ENCODE data around the gene MSI2. TPM values are rescaled to one million over a fixed set of nuclear protein-coding genes. Genes with fewer than 3 reads are reported as not detected.

Gene MSI2
- total and polyA plus RNA-seq, 7 experiments from 2014 or later: 3.3 to 169 (median 125) TPM

- intact Hi-C loops (cut with micrococcal nuclease): no loop called here
- Mint-ChIP-seq H3K9me3 (no peaks in the 10 kb centered on the region), H3K36me3 (peaks cover 10 to 53% (median 23%) of the 10 kb centered on the region in 5 donors), H3K27ac (no peak overlapping the region), H3K4me3 (no peak overlapping the region), H3K4me1 (peaks cover 16 to 46% (median 36%) of the 10 kb centered on the region in 7 donors), H3K27me3 (no peaks in the 10 kb centered on the region)
- H3K27me3 ChIP-seq (ENCODE audit: control insufficient read depth in 2 of 2, insufficient read depth in 2 of 2, low read length in 2 of 2): no peaks in the 10 kb centered on the region
- ATAC-seq (no peak), DNase-seq (no peak)
- peaks cover 0 to 13% (median 0%) of the 10 kb centered on the region in 3 experiments for H3K36me3 ChIP-seq (ENCODE audit: control insufficient read depth in 2 of 3, insufficient read depth in 3 of 3, low read length in 3 of 3)
- CTCF ChIA-PET: no interaction called here
- no peaks in the 10 kb centered on the region for H3K9me3 ChIP-seq (ENCODE audit: control insufficient read depth in 2 of 3, low read length in 3 of 3)
- no peak overlapping the region for H3K4me3 ChIP-seq (ENCODE audit: low read length)
- no peak overlapping the region for H3K27ac ChIP-seq (ENCODE audit: low read depth, low read length)
- POLR2A ChIA-PET: no interaction called here
- no peaks in the 10 kb centered on the region for H3K4me1 ChIP-seq (ENCODE audit: control insufficient read depth in 2 of 2, insufficient read depth in 2 of 2, low read length in 2 of 2)
Observed at GRCh38 chr17:57327176-57327970, 71.0 kb downstream of the MSI2 start.

GRCh38 chr17:57328109-57328882 is 72.0 kb downstream of the MSI2 start:
- Histone ChIP-seq H3K36me3 (ENCODE audit: control insufficient read depth in 2 of 3, insufficient read depth in 3 of 3, low read length in 3 of 3) (peaks cover 0 to 13% (median 0%) of the 10 kb centered on the region in 3 experiments), H3K4me3 (ENCODE audit: low read length) (no peak overlapping the region), H3K9me3 (ENCODE audit: control insufficient read depth in 2 of 3, low read length in 3 of 3) (no peaks in the 10 kb centered on the region), H3K4me1 (ENCODE audit: control insufficient read depth in 2 of 2, insufficient read depth in 2 of 2, low read length in 2 of 2) (no peaks in the 10 kb centered on the region), H3K27me3 (ENCODE audit: control insufficient read depth in 2 of 2, insufficient read depth in 2 of 2, low read length in 2 of 2) (no peaks in the 10 kb centered on the region), H3K27ac (ENCODE audit: low read depth, low read length) (no peak overlapping the region)
- Mint-ChIP-seq H3K4me3 (no peak overlapping the region), H3K36me3 (peaks cover 10 to 48% (median 23%) of the 10 kb centered on the region in 5 donors), H3K9me3 (no peaks in the 10 kb centered on the region), H3K27ac (peak overlapping the region in 2 of 9 donors; percentile 3 to 28), H3K27me3 (no peaks in the 10 kb centered on the region), H3K4me1 (peaks cover 16 to 44% (median 32%) of the 10 kb centered on the region in 7 donors)
- DNase-seq (no peak), ATAC-seq (no peak)
- ChIA-PET CTCF (no interaction called here), POLR2A (no interaction called here)
- intact Hi-C loops (cut with micrococcal nuclease): no loop called here

GRCh38 chr17:57329380-57330214 is 73.3 kb downstream of the MSI2 start:
- Histone ChIP-seq H3K4me1 (ENCODE audit: control insufficient read depth in 2 of 2, insufficient read depth in 2 of 2, low read length in 2 of 2) (no peaks in the 10 kb centered on the region), H3K9me3 (ENCODE audit: control insufficient read depth in 2 of 3, low read length in 3 of 3) (no peaks in the 10 kb centered on the region), H3K4me3 (ENCODE audit: low read length) (no peak overlapping the region), H3K27ac (ENCODE audit: low read depth, low read length) (no peak overlapping the region), H3K36me3 (ENCODE audit: control insufficient read depth in 2 of 3, insufficient read depth in 3 of 3, low read length in 3 of 3) (peaks cover 0 to 5% (median 0%) of the 10 kb centered on the region in 3 experiments), H3K27me3 (ENCODE audit: control insufficient read depth in 2 of 2, insufficient read depth in 2 of 2, low read length in 2 of 2) (no peaks in the 10 kb centered on the region)
- DNase-seq: no peak
- no peak for ATAC-seq
- ChIA-PET CTCF (interaction anchor here (0.5 kb wide), 1 partner anchor 28 kb away, joined by 3 read pairs; no protein-coding TSS in a partner anchor), POLR2A (no interaction called here)
- no peak overlapping the region for H3K4me3 Mint-ChIP-seq
- peaks cover 10 to 36% (median 20%) of the 10 kb centered on the region in 5 donors for H3K36me3 Mint-ChIP-seq
- no peaks in the 10 kb centered on the region for H3K27me3 Mint-ChIP-seq
- H3K27ac Mint-ChIP-seq: no peak overlapping the region
- no peaks in the 10 kb centered on the region for H3K9me3 Mint-ChIP-seq
- intact Hi-C loops (cut with micrococcal nuclease): no loop called here
- H3K4me1 Mint-ChIP-seq: peaks cover 15 to 41% (median 28%) of the 10 kb centered on the region in 7 donors

- ATAC-seq (no peak), DNase-seq (no peak)
- Mint-ChIP-seq H3K27ac (peak overlapping the region in 1 of 9 donors; percentile 55), H3K27me3 (no peaks in the 10 kb centered on the region), H3K36me3 (peaks cover 5 to 32% (median 16%) of the 10 kb centered on the region in 5 donors), H3K4me1 (peaks cover 14 to 43% (median 28%) of the 10 kb centered on the region in 7 donors), H3K4me3 (no peak overlapping the region), H3K9me3 (no peaks in the 10 kb centered on the region)
- POLR2A ChIA-PET: no interaction called here
- intact Hi-C loops (cut with micrococcal nuclease): no loop called here
- CTCF ChIA-PET: no interaction called here
- H3K9me3 ChIP-seq (ENCODE audit: control insufficient read depth in 2 of 3, low read length in 3 of 3): no peaks in the 10 kb centered on the region
- H3K4me1 ChIP-seq (ENCODE audit: control insufficient read depth in 2 of 2, insufficient read depth in 2 of 2, low read length in 2 of 2): no peaks in the 10 kb centered on the region
- no peak overlapping the region for H3K4me3 ChIP-seq (ENCODE audit: low read length)
- no peaks in the 10 kb centered on the region for H3K27me3 ChIP-seq (ENCODE audit: control insufficient read depth in 2 of 2, insufficient read depth in 2 of 2, low read length in 2 of 2)
- H3K27ac ChIP-seq (ENCODE audit: low read depth, low read length): no peak overlapping the region
- no peaks in the 10 kb centered on the region for H3K36me3 ChIP-seq (ENCODE audit: control insufficient read depth in 2 of 3, insufficient read depth in 3 of 3, low read length in 3 of 3)
Observed at GRCh38 chr17:57330587-57330986, 74.3 kb downstream of the MSI2 start.

- Histone ChIP-seq H3K27ac (ENCODE audit: low read depth, low read length) (no peak overlapping the region), H3K9me3 (ENCODE audit: control insufficient read depth in 2 of 3, low read length in 3 of 3) (no peaks in the 10 kb centered on the region), H3K36me3 (ENCODE audit: control insufficient read depth in 2 of 3, insufficient read depth in 3 of 3, low read length in 3 of 3) (no peaks in the 10 kb centered on the region), H3K4me3 (ENCODE audit: low read length) (no peak overlapping the region), H3K27me3 (ENCODE audit: control insufficient read depth in 2 of 2, insufficient read depth in 2 of 2, low read length in 2 of 2) (no peaks in the 10 kb centered on the region), H3K4me1 (ENCODE audit: control insufficient read depth in 2 of 2, insufficient read depth in 2 of 2, low read length in 2 of 2) (no peaks in the 10 kb centered on the region)
- Mint-ChIP-seq H3K36me3 (peaks cover 0 to 33% (median 11%) of the 10 kb centered on the region in 5 donors), H3K27me3 (no peaks in the 10 kb centered on the region), H3K9me3 (no peaks in the 10 kb centered on the region), H3K27ac (no peak overlapping the region), H3K4me3 (no peak overlapping the region), H3K4me1 (peaks cover 17 to 42% (median 27%) of the 10 kb centered on the region in 7 donors)
- ChIA-PET CTCF (no interaction called here), POLR2A (no interaction called here)
- ATAC-seq: no peak
- no peak for DNase-seq
- intact Hi-C loops (cut with micrococcal nuclease): no loop called here
Observed at GRCh38 chr17:57331423-57331822, 75.1 kb downstream of the MSI2 start.

GRCh38 chr17:57332501-57332900 is 76.2 kb downstream of the MSI2 start:
- Mint-ChIP-seq H3K27me3 (no peaks in the 10 kb centered on the region), H3K36me3 (peaks cover 0 to 23% (median 8%) of the 10 kb centered on the region in 5 donors), H3K4me1 (peaks cover 20 to 41% (median 28%) of the 10 kb centered on the region in 7 donors), H3K9me3 (no peaks in the 10 kb centered on the region), H3K4me3 (no peak overlapping the region), H3K27ac (no peak overlapping the region)
- ATAC-seq (no peak), DNase-seq (no peak)
- no peak overlapping the region for H3K27ac ChIP-seq (ENCODE audit: low read depth, low read length)
- no peaks in the 10 kb centered on the region for H3K27me3 ChIP-seq (ENCODE audit: control insufficient read depth in 2 of 2, insufficient read depth in 2 of 2, low read length in 2 of 2)
- H3K9me3 ChIP-seq (ENCODE audit: control insufficient read depth in 2 of 3, low read length in 3 of 3): no peaks in the 10 kb centered on the region
- intact Hi-C loops (cut with micrococcal nuclease): no loop called here
- H3K4me1 ChIP-seq (ENCODE audit: control insufficient read depth in 2 of 2, insufficient read depth in 2 of 2, low read length in 2 of 2): no peaks in the 10 kb centered on the region
- H3K36me3 ChIP-seq (ENCODE audit: control insufficient read depth in 2 of 3, insufficient read depth in 3 of 3, low read length in 3 of 3): no peaks in the 10 kb centered on the region
- POLR2A ChIA-PET: no interaction called here
- CTCF ChIA-PET: no interaction called here
- H3K4me3 ChIP-seq (ENCODE audit: low read length): no peak overlapping the region

Measured in naive thymus-derived CD4-positive, alpha-beta T cell (primary cell).